GM12891 (cell line): ENCODE results near the gene BPIFB4.

Source experiments
- POLR2A ChIP-seq: IDR thresholded peaks from 2 replicates; pipeline ENCODE4 v1.6.1; 2011; ENCODE audit warnings: low read depth, low read length, control low read depth
- POLR2AphosphoS5 ChIP-seq: IDR thresholded peaks from 2 replicates; pipeline ENCODE4 v1.6.1; 2011; ENCODE audit warnings: low read depth, low read length, control low read depth
- TAF1 ChIP-seq: IDR thresholded peaks from 2 replicates; pipeline ENCODE4 v1.6.1; 2011; ENCODE audit warnings: low read depth, low read length, control low read depth

GRCh38 chr20:33067806-33068205 is 11.6 kb upstream of the BPIFB4 start:
- no peak for TF ChIP-seq TAF1
- TF ChIP-seq POLR2AphosphoS5: no peak
- no peak for TF ChIP-seq POLR2A
